Endothelial cell of umbilical vein (primary cell): ENCODE results near the gene TOR1A. TPM values are rescaled to one million over a fixed set of nuclear protein-coding genes. Genes with fewer than 3 reads are reported as not detected.

Experiments used
- BruUV-seq: library from RNA; stranded (reverse); fragments of 400-500 nt; replicated peaks from 2 replicates; lab custom pipeline; 2021; lab: Mats Ljungman, UMichigan
- CTCF ChIA-PET: fragments of 300-600, 350-600 bp; sonication (Branson Sonifier 250); formaldehyde crosslinking; loops from one replicate; lab custom pipeline; 2021; ENCODE audit warnings: antibody characterized with exemption, inconsistent platforms; lab: Charles Lee
- POLR2A ChIA-PET: fragments of 300-600, 350-600 bp; sonication (Branson Sonifier 250); formaldehyde crosslinking; loops from one replicate; lab custom pipeline; 2021; ENCODE audit warnings: antibody characterized with exemption, inconsistent platforms; lab: Charles Lee
- DNase-seq: peaks from one replicate; pipeline ENCODE4 v3.0.0-alpha.2; 2011; ENCODE audit warnings: low read depth, low spot score
- FAIRE-seq: peaks from 2 replicates; lab custom pipeline; 2011; peaks lifted over from hg19 to GRCh38; lab: Jason Lieb, UNC
- H2AFZ ChIP-seq: 2 replicates; pipeline ENCODE4 v1.6.0; 2012; ENCODE audit warnings: low read depth, low read length, control low read depth, inconsistent platforms
- H3K27ac ChIP-seq: 2 replicates; pipeline ENCODE4 v1.5.1; 2011; ENCODE audit warnings: low read depth, mild to moderate bottlenecking, control low read depth, low read length, moderate library complexity; ENCODE audit not compliant: insufficient read depth
- H3K27me3 ChIP-seq, 2 experiments: 2 replicates each; pipeline versions ENCODE4 v1.6.0 to v1.6.1; 2011; ENCODE audit warnings: low read length in 2 of 2, mixed read lengths in 1 of 2; ENCODE audit not compliant: control insufficient read depth in 2 of 2, insufficient read depth in 2 of 2
- H3K36me3 ChIP-seq, 2 experiments: 2 replicates in 1 of 2; 3 replicates in 1 of 2; pipeline ENCODE4 v1.5.1; 2011; ENCODE audit warnings: low read length in 2 of 2, mild to moderate bottlenecking in 1 of 2, moderate library complexity in 1 of 2; ENCODE audit not compliant: control insufficient read depth in 2 of 2, insufficient read depth in 2 of 2; ENCODE audit errors: extremely low read depth in 1 of 2
- H3K4me1 ChIP-seq: 3 replicates; pipeline ENCODE4 v1.5.1; 2011; ENCODE audit warnings: mild to moderate bottlenecking, low read length; ENCODE audit not compliant: control insufficient read depth, insufficient read depth; ENCODE audit errors: extremely low read depth
- H3K4me2 ChIP-seq: 2 replicates; pipeline ENCODE4 v1.6.1; 2011; ENCODE audit warnings: low read length, control low read depth, mixed read lengths; ENCODE audit not compliant: insufficient read depth
- H3K4me3 ChIP-seq, 3 experiments: fragments of 200-600 bp in 1 of 3; sonication (generic), shearing (Covaris generic) in 1 of 3; replicated peaks in 1 of 3; 2 replicates each; pipeline ENCODE4 v1.5.1; 2011 to 2016; ENCODE audit warnings: control low read depth in 3 of 3, low read length in 3 of 3, mild to moderate bottlenecking in 2 of 3, inconsistent platforms in 1 of 3, low read depth in 1 of 3, moderate library complexity in 1 of 3; ENCODE audit not compliant: insufficient read depth in 1 of 3
- H3K79me2 ChIP-seq: 2 replicates; pipeline ENCODE4 v1.6.0; 2012; ENCODE audit warnings: low read length, inconsistent platforms; ENCODE audit not compliant: control insufficient read depth, insufficient read depth
- H3K9ac ChIP-seq: replicated peaks from 2 replicates; pipeline ENCODE3; 2011; ENCODE audit warnings: low read length, control low read depth; ENCODE audit not compliant: insufficient read depth; ENCODE audit errors: extremely low read depth
- H3K9me1 ChIP-seq: replicated peaks from 3 replicates; pipeline ENCODE4 v1.6.0; 2011; ENCODE audit warnings: mild to moderate bottlenecking, low read length; ENCODE audit not compliant: control insufficient read depth, insufficient read depth; ENCODE audit errors: extremely low read depth
- H3K9me3 ChIP-seq: replicated peaks from 2 replicates; pipeline ENCODE4 v1.5.1; 2012; ENCODE audit warnings: low read length, inconsistent platforms; ENCODE audit not compliant: control insufficient read depth, insufficient read depth
- H4K20me1 ChIP-seq: replicated peaks from 2 replicates; pipeline ENCODE3; 2011; ENCODE audit warnings: mild to moderate bottlenecking, low read length; ENCODE audit not compliant: control insufficient read depth, insufficient read depth; ENCODE audit errors: extremely low read depth
- CTCF ChIP-seq, 2 donors: IDR thresholded peaks; 1 replicate in 1 of 2; 2 replicates in 1 of 2; pipeline ENCODE4 v1.5.1; 2011; ENCODE audit warnings: low read length in 2 of 2, mild to moderate bottlenecking in 2 of 2, moderate library complexity in 2 of 2, control low read depth in 1 of 2, inconsistent platforms in 1 of 2, low read depth in 1 of 2; ENCODE audit not compliant: insufficient read depth in 1 of 2; ENCODE audit errors: extremely low read depth in 1 of 2
- EZH2 ChIP-seq: IDR thresholded peaks from 2 replicates; pipeline ENCODE4 v1.6.1; 2012; ENCODE audit warnings: borderline replicate concordance, low read depth, mild to moderate bottlenecking, moderate library complexity, low read length, inconsistent platforms; ENCODE audit not compliant: severe bottlenecking
- FOS ChIP-seq: IDR thresholded peaks from 2 replicates; pipeline ENCODE4 v1.6.1; 2011; ENCODE audit warnings: mild to moderate bottlenecking, low read length, moderate library complexity, borderline replicate concordance; ENCODE audit not compliant: insufficient read depth
- GATA2 ChIP-seq: IDR thresholded peaks from 2 replicates; pipeline ENCODE4 v1.7.0; 2011; ENCODE audit warnings: low read depth, mild to moderate bottlenecking, moderate library complexity, mixed read lengths, low read length; ENCODE audit not compliant: insufficient read length, insufficient read depth
- JUN ChIP-seq: IDR thresholded peaks from 2 replicates; pipeline ENCODE4 v1.6.1; 2011; ENCODE audit warnings: borderline replicate concordance, low read depth; ENCODE audit not compliant: insufficient read length, insufficient read depth
- MAX ChIP-seq: IDR thresholded peaks from 2 replicates; pipeline ENCODE4 v1.6.1; 2011; ENCODE audit not compliant: insufficient read depth, insufficient read length
- MYC ChIP-seq: IDR thresholded peaks from one replicate; pipeline ENCODE4 v1.6.1; 2011; ENCODE audit warnings: mild to moderate bottlenecking, low read depth, low read length
- POLR2A ChIP-seq: IDR thresholded peaks from 2 replicates; pipeline ENCODE4 v1.6.1; 2012; ENCODE audit warnings: low read depth, mild to moderate bottlenecking, control low read depth, low read length
- POLR2AphosphoS5 ChIP-seq: IDR thresholded peaks from 2 replicates; pipeline ENCODE4 v1.6.1; 2012; ENCODE audit warnings: low read depth, mild to moderate bottlenecking, control low read depth, low read length, moderate library complexity; ENCODE audit not compliant: insufficient read depth
- dilution Hi-C: fragments of 300-500 bp; cut with MboI; formaldehyde crosslinking; loops from one replicate; pipeline ENCODE4 v1.15.0; 2019; ENCODE audit warnings: low sequenced_read_pairs; ENCODE audit not compliant: extremely low pct_ligation_motif_present
- intact Hi-C: fragments of 100-400 bp; cut with micrococcal nuclease; formaldehyde crosslinking; loops from one replicate; pipeline ENCODE4 v1.10.0; 2022
- polyA plus RNA-seq, 4 experiments: library from polyadenylated mRNA; depleted of rRNA in 3 of 4; stranded (reverse) in 3 of 4; unstranded in 1 of 4; fragments of >200 nt; gene quantifications; 2 replicates each; pipeline versions ENCODE4 v1.2.1 to v1.2.3, GENCODE V29; 2011 to 2012; ENCODE audit warnings: missing spikeins in 1 of 4
- total RNA-seq: library from RNA; stranded (reverse); gene quantifications from 2 replicates; pipeline ENCODE4 v1.2.3, GENCODE V29; 2021

Gene TOR1A
- total and polyA plus RNA-seq, 2 donors (not counting 3 experiments of a cell fraction or from before 2014, with no cell fraction given): 57.8 to 89.8 TPM

GRCh38 chr9:129848712-129849441, 24.9 kb upstream of the TOR1A start:
- no peak overlapping the region for H3K9ac ChIP-seq
- H3K36me3 ChIP-seq: peaks cover 2 to 21% of the 10 kb centered on the region in 2 experiments
- FAIRE-seq (no peak), DNase-seq (no peak)
- no TSS peak for BruUV-seq
- TF ChIP-seq MYC (no peak), GATA2 (no peak), JUN (no peak), EZH2 (no peak), MAX (no peak), POLR2AphosphoS5 (no peak), POLR2A (no peak), CTCF (IDR thresholded peaks at IDR 0.05; ENCODE audit: extremely low read depth in 1 of 2, insufficient read depth in 1 of 2, low read depth in 1 of 2, low read length in 2 of 2) (no peak), FOS (no peak)
- H3K79me2 ChIP-seq: no peaks in the 10 kb centered on the region
- no peak overlapping the region for H3K4me2 ChIP-seq
- ChIA-PET CTCF (interaction anchor here (1.8 kb wide), 1 partner anchor 10 kb away, joined by 5 read pairs; no protein-coding TSS in a partner anchor), POLR2A (no interaction called here)
- H3K27ac ChIP-seq: no peak overlapping the region
- no peaks in the 10 kb centered on the region for H3K27me3 ChIP-seq
- no peaks in the 10 kb centered on the region for H3K9me3 ChIP-seq
- dilution Hi-C loops (no loop called here), intact Hi-C loops (no loop called here)
- H3K9me1 ChIP-seq: no peaks in the 10 kb centered on the region
- H3K4me1 ChIP-seq: peaks cover 2% of the 10 kb centered on the region
- no peak overlapping the region for H3K4me3 ChIP-seq
- no peak overlapping the region for H2AFZ ChIP-seq
- H4K20me1 ChIP-seq: no peaks in the 10 kb centered on the region
